ENCODE measurements around the gene DDR1.
"Not testable (repeated sequence)": the region's sequence is repeated elsewhere in the genome, so short reads cannot be mapped to it uniquely, and the experiment has no call there.

Gene DDR1

DNA sequence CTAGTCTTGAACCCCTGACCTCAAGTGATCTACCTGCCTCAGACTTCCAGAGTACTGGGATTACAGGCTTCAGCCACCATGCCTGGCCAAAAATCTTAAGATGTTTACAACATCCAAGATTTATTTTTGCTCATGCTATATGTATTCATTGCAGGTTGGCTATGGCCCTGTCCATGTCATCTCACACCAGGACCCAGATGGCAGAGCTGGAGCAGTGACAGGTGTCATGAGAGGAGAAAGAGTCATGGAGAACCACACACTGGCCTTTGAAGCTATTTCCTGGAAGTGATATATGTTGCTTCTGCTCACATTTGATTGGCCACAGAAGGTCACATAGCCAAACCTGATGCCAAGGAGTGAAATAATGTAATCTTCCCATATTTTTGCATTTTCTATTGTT, 13.8 kb upstream of the DDR1 start:
- TF ChIP-seq, protein P1, sequence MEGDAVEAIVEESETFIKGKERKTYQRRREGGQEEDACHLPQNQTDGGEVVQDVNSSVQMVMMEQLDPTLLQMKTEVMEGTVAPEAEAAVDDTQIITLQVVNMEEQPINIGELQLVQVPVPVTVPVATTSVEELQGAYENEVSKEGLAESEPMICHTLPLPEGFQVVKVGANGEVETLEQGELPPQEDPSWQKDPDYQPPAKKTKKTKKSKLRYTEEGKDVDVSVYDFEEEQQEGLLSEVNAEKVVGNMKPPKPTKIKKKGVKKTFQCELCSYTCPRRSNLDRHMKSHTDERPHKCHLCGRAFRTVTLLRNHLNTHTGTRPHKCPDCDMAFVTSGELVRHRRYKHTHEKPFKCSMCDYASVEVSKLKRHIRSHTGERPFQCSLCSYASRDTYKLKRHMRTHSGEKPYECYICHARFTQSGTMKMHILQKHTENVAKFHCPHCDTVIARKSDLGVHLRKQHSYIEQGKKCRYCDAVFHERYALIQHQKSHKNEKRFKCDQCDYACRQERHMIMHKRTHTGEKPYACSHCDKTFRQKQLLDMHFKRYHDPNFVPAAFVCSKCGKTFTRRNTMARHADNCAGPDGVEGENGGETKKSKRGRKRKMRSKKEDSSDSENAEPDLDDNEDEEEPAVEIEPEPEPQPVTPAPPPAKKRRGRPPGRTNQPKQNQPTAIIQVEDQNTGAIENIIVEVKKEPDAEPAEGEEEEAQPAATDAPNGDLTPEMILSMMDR (IDR thresholded peaks at IDR 0.05; ENCODE audit: low read depth, low read length), result no peak
- H3K4me3 ChIP-seq (ENCODE audit: low read depth, low read length), result no peak overlapping the region

GRCh38 chr6:30871592-30872183, 12.6 kb upstream of the DDR1 start:
- no peak overlapping the region for H3K4me3 ChIP-seq (ENCODE audit: low read depth, low read length)
- TF ChIP-seq, protein P1 (IDR thresholded peaks at IDR 0.05; ENCODE audit: low read depth, low read length), result no peak

DNA sequence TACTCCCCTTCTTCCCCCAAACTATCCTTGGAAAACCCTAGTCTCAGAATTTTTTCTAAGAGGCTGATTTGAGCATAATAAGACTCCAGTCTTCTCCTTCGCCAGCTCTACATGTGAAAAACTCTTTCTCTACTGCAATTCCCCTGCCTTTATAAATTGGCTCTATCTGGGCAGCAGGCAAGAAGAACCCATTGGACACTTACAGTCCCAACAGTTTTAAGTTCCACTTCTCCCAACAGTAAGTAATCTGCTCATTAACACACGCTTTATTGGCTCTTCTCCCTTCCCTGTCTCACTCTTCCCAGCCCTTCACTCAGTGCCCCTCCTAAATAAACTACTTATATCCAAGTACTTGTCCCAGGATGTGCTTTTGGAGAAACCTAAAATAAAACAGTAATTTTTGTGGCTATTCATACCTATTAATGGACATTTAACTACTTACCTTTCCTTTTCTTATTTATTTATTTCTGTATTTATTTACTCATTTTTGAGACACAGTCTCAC, 11.1 kb upstream of the DDR1 start:
- TF ChIP-seq, protein P1 (IDR thresholded peaks at IDR 0.05; ENCODE audit: low read depth, low read length), result no peak
- H3K4me3 ChIP-seq (ENCODE audit: low read depth, low read length), result no peak overlapping the region

DNA sequence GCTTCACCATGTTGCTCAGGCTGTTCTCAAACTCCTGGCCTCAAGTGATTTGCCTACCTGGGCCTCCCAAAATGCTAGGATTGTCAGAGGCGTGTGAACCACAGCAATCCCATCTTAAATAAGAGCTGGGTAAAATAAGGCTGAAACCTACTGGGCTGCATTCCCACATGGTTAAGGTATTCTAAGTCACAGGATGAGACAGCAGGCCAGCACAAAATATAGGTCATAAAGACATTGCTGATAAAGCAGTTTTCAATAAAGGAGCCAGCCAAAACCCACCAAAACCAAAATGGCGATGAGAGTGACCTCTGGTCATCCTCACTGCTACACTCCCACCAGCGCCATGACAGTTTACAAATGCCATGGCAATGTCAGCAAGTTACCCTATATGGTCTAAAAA, 10.5 kb upstream of the DDR1 start:
- H3K4me3 ChIP-seq (ENCODE audit: low read depth, low read length), result not testable (repeated sequence)

- TF ChIP-seq, protein P1 (IDR thresholded peaks at IDR 0.05; ENCODE audit: low read depth, low read length), result no peak
- no peak overlapping the region for H3K4me3 ChIP-seq (ENCODE audit: low read depth, low read length)
These were observed 8.9 kb upstream of the DDR1 start for GRCh38 chr6:30875244-30876038.

- no peak overlapping the region for H3K4me3 ChIP-seq (ENCODE audit: low read depth, low read length)
- TF ChIP-seq, protein P1 (IDR thresholded peaks at IDR 0.05; ENCODE audit: low read depth, low read length), result no peak
These were observed 8.1 kb upstream of the DDR1 start for GRCh38 chr6:30876039-30876730.

GRCh38 chr6:30877419-30878262, 6.7 kb upstream of the DDR1 start:
- H3K4me3 ChIP-seq (ENCODE audit: low read depth, low read length), result peak overlapping the region; percentile 24
- TF ChIP-seq, protein P1 (IDR thresholded peaks at IDR 0.05; ENCODE audit: low read depth, low read length), result peak; percentile 78
